ENCODE data around the gene UPF2. TPM values are rescaled to one million over a fixed set of nuclear protein-coding genes. Genes with fewer than 3 reads are reported as not detected.

The UPF2 gene
- total and polyA plus RNA-seq, 10 of the 15 experiments (the other 5 are each of a cell fraction or from before 2014, with no cell fraction given) = 21.0 to 44.4 (median 25.9) TPM

- TF ChIP-seq POLR2A (IDR thresholded peaks at IDR 0.05; ENCODE audit: low read depth, low read length) (no peak), USF2 (IDR thresholded peaks at IDR 0.05; ENCODE audit: borderline replicate concordance, low read depth, low read length) (no peak), USF1 (IDR thresholded peaks at IDR 0.05; ENCODE audit: borderline replicate concordance, extremely low read length, insufficient read depth, low read depth, low read length) (no peak), YY1 (IDR thresholded peaks at IDR 0.05; ENCODE audit: low read depth, low read length) (0 out of 2 replicates have a peak, but pooled peaks have one; percentile 12), RAD51 (IDR thresholded peaks at IDR 0.05) (no peak), ZZZ3 (IDR thresholded peaks at IDR 0.05; ENCODE audit: control insufficient read depth, insufficient read length, low read depth) (no peak), MLLT1 (IDR thresholded peaks at IDR 0.05) (no peak), IKZF2 (IDR thresholded peaks at IDR 0.05) (peak; percentile 46 to 47; a peak in 3 of 4 replicates), CHD4 (IDR thresholded peaks at IDR 0.05) (no peak), NFIC (IDR thresholded peaks at IDR 0.05; ENCODE audit: low read depth, low read length) (no peak), KDM1A (IDR thresholded peaks at IDR 0.05; ENCODE audit: borderline replicate concordance) (no peak), NR2F1 (conservative IDR thresholded peaks at IDR 0.05) (peak; percentile 49; the same call in 1 of the 2 replicates), TBL1XR1 (IDR thresholded peaks at IDR 0.05; ENCODE audit: low read depth, low read length) (no peak), ZBTB11 (CRISPR knock-in tag; IDR thresholded peaks at IDR 0.05) (no peak), SP1 (IDR thresholded peaks at IDR 0.05; ENCODE audit: low read depth, low read length) (no peak), POU2F2 (IDR thresholded peaks at IDR 0.05; ENCODE audit: borderline replicate concordance, low read depth, low read length) (no peak), SUZ12 (IDR thresholded peaks at IDR 0.05; ENCODE audit: unreplicated experiment) (no peak), ZNF384 (IDR thresholded peaks at IDR 0.05; ENCODE audit: borderline replicate concordance, low read depth, low read length) (no peak), SIX5 (IDR thresholded peaks at IDR 0.05; ENCODE audit: low read depth, low read length, severe bottlenecking) (no peak), MTA3 (IDR thresholded peaks at IDR 0.05; ENCODE audit: borderline replicate concordance, low read length) (no peak), ASH2L (IDR thresholded peaks at IDR 0.05; ENCODE audit: borderline replicate concordance, low read depth) (no peak), RELA (IDR thresholded peaks at IDR 0.05; ENCODE audit: borderline replicate concordance, partially characterized antibody) (peak; percentile 35), CHD2 (IDR thresholded peaks at IDR 0.05; ENCODE audit: borderline replicate concordance, low read depth, low read length) (no peak), KAT2A (conservative IDR thresholded peaks at IDR 0.05; ENCODE audit: control insufficient read depth, low read depth, low read length) (no peak), SMAD1 (IDR thresholded peaks at IDR 0.05; ENCODE audit: low read depth, partially characterized antibody) (no peak)
Observed at GRCh38 chr10:11886851-11887250, 155.8 kb downstream of the UPF2 start (continued).

Data from GM12878 (cell line).